ENCODE measurements around the gene TTYH3. TPM values are rescaled to one million over a fixed set of nuclear protein-coding genes. Genes with fewer than 3 reads are reported as not detected.
A peak's percentile ranks its signal among the peaks of the same experiment; 100 is the strongest.

Gene TTYH3
- 324 TPM for total RNA-seq (ENCODE audit: unreplicated experiment)
- long read RNA-seq, partial matches to known transcripts, result 0 of 17 reads
- long read RNA-seq, other reads (novel, unspliced or antisense), result 17 of 17 reads

- Mint-ChIP-seq H3K27me3 (ENCODE audit: unreplicated experiment) (peaks cover 7% of the 10 kb centered on the region), H3K4me3 (ENCODE audit: unreplicated experiment) (peak within 1 kb of the TSS; percentile 91), H3K27ac (ENCODE audit: unreplicated experiment) (peak within 1 kb of the TSS; percentile 95), H3K4me1 (ENCODE audit: low read depth, unreplicated experiment) (peaks cover 10% of the 10 kb centered on the region), H3K36me3 (ENCODE audit: unreplicated experiment) (no peaks in the 10 kb centered on the region), H3K9me3 (ENCODE audit: unreplicated experiment) (peaks cover 11% of the 10 kb centered on the region)
- DNase-seq, result peak; percentile 52
- no peak for TF ChIP-seq CTCF (IDR thresholded peaks at IDR 0.05; ENCODE audit: partially characterized antibody, unreplicated experiment)
Observed at GRCh38 chr7:2631946-2632732, at the start of gene TTYH3. TTYH3 (plus strand) TSS chr7:2631986; CDS start chr7:2632156, 170 bp downstream.

- no peaks in the 10 kb centered on the region for H3K36me3 Mint-ChIP-seq (ENCODE audit: unreplicated experiment)
- TF ChIP-seq CTCF (IDR thresholded peaks at IDR 0.05; ENCODE audit: partially characterized antibody, unreplicated experiment), result no peak
- peaks cover 2% of the 10 kb centered on the region for H3K9me3 Mint-ChIP-seq (ENCODE audit: unreplicated experiment)
- H3K4me3 Mint-ChIP-seq (ENCODE audit: unreplicated experiment), result no peak overlapping the region
- no peak for DNase-seq
- peaks cover 8% of the 10 kb centered on the region for H3K27me3 Mint-ChIP-seq (ENCODE audit: unreplicated experiment)
- no peak overlapping the region for H3K27ac Mint-ChIP-seq (ENCODE audit: unreplicated experiment)
- H3K4me1 Mint-ChIP-seq (ENCODE audit: low read depth, unreplicated experiment), result peaks cover 18% of the 10 kb centered on the region
Observed at GRCh38 chr7:2582006-2582735, 49.6 kb upstream of the TTYH3 start.

- no peak for DNase-seq
- Mint-ChIP-seq H3K4me3 (ENCODE audit: unreplicated experiment) (no peak overlapping the region), H3K27me3 (ENCODE audit: unreplicated experiment) (peaks cover 7% of the 10 kb centered on the region), H3K9me3 (ENCODE audit: unreplicated experiment) (peaks cover 2% of the 10 kb centered on the region), H3K4me1 (ENCODE audit: low read depth, unreplicated experiment) (peaks cover 18% of the 10 kb centered on the region), H3K27ac (ENCODE audit: unreplicated experiment) (no peak overlapping the region), H3K36me3 (ENCODE audit: unreplicated experiment) (no peaks in the 10 kb centered on the region)
- TF ChIP-seq CTCF (IDR thresholded peaks at IDR 0.05; ENCODE audit: partially characterized antibody, unreplicated experiment), result no peak
Observed at GRCh38 chr7:2583798-2584580, 47.8 kb upstream of the TTYH3 start.

GRCh38 chr7:2585446-2585845, 46.3 kb upstream of the TTYH3 start:
- DNase-seq, result no peak
- H3K4me1 Mint-ChIP-seq (ENCODE audit: low read depth, unreplicated experiment), result peaks cover 21% of the 10 kb centered on the region
- H3K4me3 Mint-ChIP-seq (ENCODE audit: unreplicated experiment), result no peak overlapping the region
- TF ChIP-seq CTCF (IDR thresholded peaks at IDR 0.05; ENCODE audit: partially characterized antibody, unreplicated experiment), result no peak
- H3K27me3 Mint-ChIP-seq (ENCODE audit: unreplicated experiment), result peaks cover 5% of the 10 kb centered on the region
- H3K9me3 Mint-ChIP-seq (ENCODE audit: unreplicated experiment), result peaks cover 2% of the 10 kb centered on the region
- H3K27ac Mint-ChIP-seq (ENCODE audit: unreplicated experiment), result no peak overlapping the region
- no peaks in the 10 kb centered on the region for H3K36me3 Mint-ChIP-seq (ENCODE audit: unreplicated experiment)

All from glutamatergic neuron (in vitro differentiated cells).